Stimulated activated CD4-positive, alpha-beta T cell treated with anti-CD3 and anti-CD28 coated beads, Interleukin-12 subunit alpha, Interleukin-12 subunit beta, amount 100 ng/mL, for 48 hours (primary cell): ENCODE results near the gene CRYGN.

Experiments used
- DNase-seq, 3 donors: peaks; one replicate each; pipeline ENCODE4 v3.0.0-alpha.2; 2020; ENCODE audit warnings: low read depth in 2 of 3, low spot score in 1 of 3

The CRYGN gene

DNA sequence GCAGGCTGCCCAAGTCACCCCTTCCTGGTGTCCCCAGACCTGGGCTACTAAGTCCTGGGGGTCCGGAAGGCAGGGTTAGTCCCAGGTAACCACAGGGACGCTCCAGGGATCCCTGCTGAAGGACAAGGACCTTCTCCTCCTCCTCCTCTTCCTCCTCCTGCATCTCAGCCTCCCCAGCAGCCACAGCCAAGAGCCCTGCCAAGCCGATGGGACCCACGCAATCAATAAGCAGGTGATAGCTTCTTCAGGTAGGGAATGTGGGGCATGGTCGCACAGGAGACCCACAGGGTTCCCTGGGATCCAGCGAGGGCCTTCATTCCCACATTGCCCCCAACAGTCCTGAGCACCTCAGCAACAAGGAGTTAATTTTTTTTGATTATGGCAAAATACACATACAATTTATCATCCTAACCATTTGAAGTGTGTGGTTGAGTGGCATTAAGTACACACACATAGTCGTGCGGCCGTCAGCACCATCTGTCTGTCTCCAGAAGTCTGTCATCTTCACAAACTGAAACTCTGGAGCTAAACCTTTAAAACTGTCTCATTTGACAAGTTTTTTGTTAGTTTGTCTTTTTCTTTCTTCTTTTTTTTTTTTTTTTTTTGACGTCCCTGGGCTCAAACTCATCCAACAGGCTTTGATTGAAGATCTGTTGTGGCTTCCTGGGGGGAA, 12.1 kb downstream of the CRYGN start:
- DNase-seq = no peak

GRCh38 chr7:151426904-151427704, 12.8 kb downstream of the CRYGN start:
- DNase-seq = no peak

DNA sequence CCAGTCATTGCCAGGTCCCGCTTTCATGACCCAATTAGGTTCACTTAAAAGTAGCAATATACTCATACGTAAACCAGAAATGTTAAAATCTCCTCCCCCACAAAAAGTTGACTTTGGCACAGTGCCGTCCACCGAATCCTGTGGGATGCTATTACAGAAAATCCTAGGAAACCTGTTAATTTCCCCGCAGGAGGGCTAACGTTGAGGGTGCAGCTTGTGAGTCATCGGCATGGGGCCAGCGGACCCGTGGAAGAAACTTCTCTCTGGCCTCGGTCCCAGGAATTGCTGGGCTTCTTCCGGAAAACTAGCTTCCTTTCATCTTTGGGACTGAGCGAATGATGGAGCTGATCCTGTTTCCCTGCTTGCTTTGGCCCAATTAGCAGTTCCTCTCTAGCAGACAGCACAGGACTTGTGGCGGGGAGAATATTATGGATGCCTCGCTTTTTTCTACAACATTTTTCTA, 13.5 kb downstream of the CRYGN start:
- no peak for DNase-seq

DNA sequence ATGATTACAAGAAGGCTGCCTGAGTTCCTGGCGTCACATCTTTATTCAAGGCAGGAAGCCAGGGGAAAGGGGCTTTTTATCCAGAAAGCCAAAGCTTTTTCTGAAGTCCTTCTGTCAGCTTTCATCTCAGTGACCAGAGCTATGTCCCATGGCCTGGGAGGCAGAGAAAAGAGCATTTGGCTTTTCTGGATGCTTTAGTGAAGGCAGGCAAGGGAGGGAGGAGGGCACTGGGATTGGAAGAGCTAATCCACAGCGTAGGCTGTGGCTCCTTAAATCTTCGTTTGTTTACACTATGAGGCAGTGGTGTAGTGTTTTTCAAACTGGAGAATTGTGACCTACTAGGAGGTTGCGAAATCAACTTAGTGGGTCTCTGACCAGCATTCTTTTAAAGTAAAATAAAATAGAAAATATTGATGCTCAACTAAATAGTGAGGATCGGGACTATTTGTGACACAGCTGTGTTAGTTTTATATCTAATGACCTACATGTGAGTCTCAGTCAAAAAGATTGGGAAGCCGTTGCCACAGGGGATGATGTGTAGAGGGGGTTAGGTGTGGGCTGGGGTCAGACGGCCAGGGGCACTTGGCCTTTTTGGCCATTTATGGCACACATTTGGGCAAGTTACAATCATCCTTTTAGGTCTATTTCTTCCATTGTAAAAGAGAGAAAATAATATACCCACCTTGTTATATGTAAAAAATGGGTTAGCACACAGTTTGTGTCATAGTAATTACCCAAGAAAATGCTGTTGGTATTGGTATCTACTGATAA, 14.1 kb downstream of the CRYGN start:
- no peak for DNase-seq

GRCh38 chr7:151424799-151425198, 15.1 kb downstream of the CRYGN start:
- DNase-seq = no peak

DNA sequence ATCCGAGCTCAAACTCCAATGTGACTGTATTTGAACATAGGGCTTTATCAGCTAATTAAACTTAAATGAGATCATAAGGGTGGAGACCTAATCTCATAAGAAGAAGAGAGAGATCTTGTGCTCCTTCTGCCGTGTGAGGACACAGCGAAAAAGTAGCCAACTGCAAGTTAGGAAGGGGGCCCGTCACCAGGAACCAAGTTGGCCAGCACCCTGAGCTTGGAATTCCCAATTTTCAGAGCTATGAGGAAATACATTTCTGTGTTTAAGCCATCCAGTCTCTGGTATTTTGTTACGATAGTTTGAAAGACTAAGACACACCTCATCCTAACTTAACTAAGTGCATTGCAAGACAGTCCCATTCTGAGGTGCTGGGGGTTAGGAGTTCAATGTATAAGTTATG, 16.0 kb downstream of the CRYGN start:
- DNase-seq = no peak

- no peak for DNase-seq
Measured at GRCh38 chr7:151423226-151423625, 16.7 kb downstream of the CRYGN start.

DNA sequence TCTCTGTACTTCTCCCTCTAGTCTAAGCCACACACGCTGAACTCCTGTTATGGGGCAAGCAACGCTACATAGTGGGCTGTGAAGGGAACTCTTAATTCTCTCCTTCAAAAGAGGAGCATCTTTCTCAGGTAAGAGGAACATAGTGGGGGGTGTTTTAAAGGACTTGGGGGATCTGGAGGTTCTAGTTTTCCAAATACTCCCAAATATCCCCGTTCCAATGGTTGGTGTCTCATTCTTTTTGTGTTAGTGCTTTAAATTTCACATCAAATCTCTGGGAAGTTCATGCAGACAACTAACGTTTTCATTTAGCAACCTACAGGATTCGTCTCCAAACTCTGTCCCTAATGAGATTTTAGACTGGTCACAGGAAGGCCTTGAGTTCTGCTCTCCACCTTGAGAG, 17.7 kb downstream of the CRYGN start:
- DNase-seq = no peak

GRCh38 chr7:151420144-151420543, 19.8 kb downstream of the CRYGN start:
- no peak for DNase-seq

GRCh38 chr7:151416941-151417315, 23.0 kb downstream of the CRYGN start:
- DNase-seq = no peak

DNA sequence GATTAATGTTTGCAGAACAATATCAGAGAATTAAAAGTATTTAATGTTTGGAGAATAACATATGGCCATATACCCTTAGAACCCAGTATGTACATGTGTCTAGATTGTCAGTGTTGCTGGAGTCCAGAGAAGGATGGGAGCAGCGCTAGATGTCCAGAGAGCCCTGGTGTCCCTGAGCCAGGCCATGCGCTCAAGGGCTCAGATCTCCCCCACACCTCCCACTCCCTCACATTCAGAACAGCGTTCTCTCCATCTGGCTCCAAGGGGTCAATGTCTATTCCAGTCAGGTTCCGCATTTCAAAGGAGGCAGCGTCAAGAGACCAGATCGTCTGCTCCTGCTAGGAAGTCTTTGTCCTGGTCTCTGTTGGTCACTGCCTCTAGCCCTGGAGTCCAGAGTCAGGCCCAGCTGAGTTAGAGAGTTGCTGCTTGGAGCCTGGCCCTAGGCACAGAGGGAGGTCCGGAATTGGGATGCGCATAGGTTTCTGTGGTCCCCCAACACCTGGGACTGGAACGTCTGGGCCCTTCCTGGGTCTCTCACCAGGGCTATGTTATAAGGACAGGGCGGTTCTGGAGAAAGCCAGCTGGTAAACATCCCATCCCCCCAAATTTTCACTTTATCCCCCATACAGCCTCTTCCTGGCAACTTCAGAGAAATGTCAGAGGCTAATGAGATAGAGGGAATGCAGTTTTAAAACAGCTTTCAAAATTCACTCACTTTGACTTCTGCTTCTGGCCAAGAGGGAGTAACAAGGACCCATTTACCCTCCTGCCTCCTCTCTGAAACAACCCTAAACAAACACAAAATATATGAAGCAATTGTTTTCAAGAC, 23.6 kb downstream of the CRYGN start:
- no peak for DNase-seq

GRCh38 chr7:151415375-151416105, 24.4 kb downstream of the CRYGN start:
- no peak for DNase-seq

DNA sequence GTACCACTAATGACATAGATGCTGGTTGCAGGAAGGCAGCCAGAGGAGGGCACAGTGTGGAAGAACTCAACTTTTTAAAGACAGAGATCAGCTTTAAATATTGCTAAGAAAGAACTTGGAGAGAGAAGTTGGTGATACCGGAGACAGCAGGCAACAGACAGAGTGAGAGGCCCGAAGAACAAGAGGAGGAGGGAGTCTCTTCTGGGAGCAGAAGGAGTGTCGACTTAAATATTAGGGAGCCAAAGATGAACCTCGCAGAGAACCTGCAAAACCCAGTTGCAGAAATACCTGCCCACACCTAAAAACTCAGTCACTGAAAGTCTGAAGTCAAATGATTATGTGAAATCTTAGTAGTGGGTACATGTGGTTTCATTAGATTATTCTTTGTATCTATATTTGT, 26.7 kb downstream of the CRYGN start:
- no peak for DNase-seq

DNA sequence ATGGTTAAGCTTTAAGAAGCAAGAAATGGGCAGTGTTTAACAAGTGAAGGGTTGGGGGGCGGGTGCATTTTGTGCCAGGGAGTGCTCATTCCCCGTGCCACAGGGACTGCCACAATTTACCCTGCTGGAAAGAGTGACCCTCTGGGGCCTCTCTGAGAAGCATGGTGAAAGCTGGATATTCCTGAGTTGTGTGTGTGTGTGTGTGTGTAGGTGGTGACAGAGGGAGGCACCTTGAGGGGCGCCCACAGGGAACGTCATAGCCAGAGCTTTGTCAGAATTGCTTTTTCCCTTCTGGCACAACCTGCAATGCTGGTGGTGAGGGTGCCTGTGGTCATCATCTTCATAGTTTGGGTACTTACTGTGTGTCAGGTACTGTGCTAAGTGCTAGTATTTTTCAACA, 27.6 kb downstream of the CRYGN start:
- DNase-seq = no peak

DNA sequence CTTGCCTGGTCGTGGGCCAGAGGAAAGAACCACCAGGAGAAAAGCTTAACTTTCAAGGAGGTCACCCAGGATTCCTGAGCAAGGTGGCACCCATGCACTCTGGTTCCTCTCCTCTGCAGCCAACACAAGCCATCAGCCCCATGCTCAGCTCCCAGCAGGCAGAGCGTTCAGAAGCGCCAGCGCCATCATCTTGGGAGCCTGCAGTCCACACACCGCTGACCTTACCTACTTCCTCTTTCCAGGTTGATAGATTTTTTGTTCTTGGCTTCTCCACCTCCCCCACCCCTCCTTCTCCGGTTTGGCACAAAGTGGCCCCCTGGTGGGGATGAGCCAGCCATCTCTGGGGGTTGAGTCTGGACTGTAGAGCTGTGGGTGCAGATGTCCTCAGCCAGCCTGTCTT, 28.4 kb downstream of the CRYGN start:
- no peak for DNase-seq

DNA sequence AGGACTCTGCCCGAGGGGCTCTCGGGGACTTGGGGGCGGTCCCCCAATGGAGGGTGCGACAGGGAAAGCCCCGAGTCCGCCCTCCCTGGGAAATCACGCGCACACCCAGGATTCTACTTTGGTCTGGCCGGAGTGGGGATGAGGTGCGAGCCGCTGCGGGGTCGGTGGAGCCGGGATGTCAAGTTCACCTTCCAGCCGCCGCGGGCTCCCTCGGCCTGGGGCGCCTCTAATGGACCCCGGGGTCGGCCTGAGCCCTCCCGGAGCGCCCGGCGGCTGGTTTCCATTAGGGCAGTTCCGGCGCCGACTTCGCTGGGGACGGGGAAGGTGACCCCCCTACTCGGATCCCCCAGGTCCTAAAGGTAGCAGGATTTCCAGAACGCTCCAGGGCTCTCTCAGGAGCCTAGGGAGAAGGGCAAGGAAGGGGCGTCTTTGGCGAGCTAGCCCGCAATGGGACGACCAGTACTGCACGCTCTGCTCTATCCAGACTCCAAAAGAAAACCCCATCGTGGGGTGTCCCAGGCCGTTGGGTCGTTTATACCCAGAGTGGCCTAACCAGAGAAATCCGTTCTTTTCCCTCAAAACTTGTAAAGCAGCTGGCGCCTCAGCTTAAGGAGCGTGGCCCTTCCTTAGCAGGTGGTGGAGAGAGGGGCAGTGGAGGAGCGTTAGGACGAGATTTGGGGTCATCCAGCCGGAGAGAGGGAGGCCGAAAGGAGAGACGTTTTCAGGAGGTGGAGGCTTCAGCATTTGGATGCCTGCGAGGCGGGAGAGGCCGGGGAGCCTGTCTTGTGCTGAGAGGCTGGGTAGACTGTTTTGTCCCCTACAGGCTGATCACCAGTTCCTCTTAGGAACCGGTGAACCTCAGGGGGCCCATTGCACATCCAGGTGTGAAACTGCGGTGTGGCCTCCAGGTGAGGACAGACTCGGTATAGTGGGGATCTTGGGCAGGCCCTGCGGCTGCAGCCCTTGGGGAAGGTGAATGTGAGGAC, 29.2 kb downstream of the CRYGN start:
- DNase-seq = no peak

- DNase-seq = no peak
Measured at GRCh38 chr7:151409667-151410404, 30.1 kb downstream of the CRYGN start, which contains the start of gene WDR86. Gene WDR86 (minus strand): TSS chr7:151410038. CDS start chr7:151409589, 449 bp downstream.
